Measurements from ENCODE around the gene FBXO8.

Gene FBXO8

GRCh38 chr4:174312993-174313392, 29.5 kb upstream of the FBXO8 start:
- TF ChIP-seq ZNF629 (tag by site-specific recombination; IDR thresholded peaks at IDR 0.05), result no peak
- TF ChIP-seq ZNF266 (tag by site-specific recombination; IDR thresholded peaks at IDR 0.05; ENCODE audit: low read depth), result no peak
- TF ChIP-seq ZNF513 (tag by site-specific recombination; IDR thresholded peaks at IDR 0.05), result no peak
- no peak for TF ChIP-seq ZNF133 (tag by site-specific recombination; IDR thresholded peaks at IDR 0.05)
- TF ChIP-seq MYNN (tag by site-specific recombination; IDR thresholded peaks at IDR 0.05; ENCODE audit: borderline replicate concordance), result no peak
- TF ChIP-seq ZNF548 (tag by site-specific recombination; IDR thresholded peaks at IDR 0.05), result no peak
- TF ChIP-seq ZNF510 (tag by site-specific recombination; IDR thresholded peaks at IDR 0.05; ENCODE audit: insufficient replicate concordance), result no peak
- TF ChIP-seq ZFP3 (tag by site-specific recombination; IDR thresholded peaks at IDR 0.05; ENCODE audit: low read depth), result no peak
- TF ChIP-seq, protein P1, sequence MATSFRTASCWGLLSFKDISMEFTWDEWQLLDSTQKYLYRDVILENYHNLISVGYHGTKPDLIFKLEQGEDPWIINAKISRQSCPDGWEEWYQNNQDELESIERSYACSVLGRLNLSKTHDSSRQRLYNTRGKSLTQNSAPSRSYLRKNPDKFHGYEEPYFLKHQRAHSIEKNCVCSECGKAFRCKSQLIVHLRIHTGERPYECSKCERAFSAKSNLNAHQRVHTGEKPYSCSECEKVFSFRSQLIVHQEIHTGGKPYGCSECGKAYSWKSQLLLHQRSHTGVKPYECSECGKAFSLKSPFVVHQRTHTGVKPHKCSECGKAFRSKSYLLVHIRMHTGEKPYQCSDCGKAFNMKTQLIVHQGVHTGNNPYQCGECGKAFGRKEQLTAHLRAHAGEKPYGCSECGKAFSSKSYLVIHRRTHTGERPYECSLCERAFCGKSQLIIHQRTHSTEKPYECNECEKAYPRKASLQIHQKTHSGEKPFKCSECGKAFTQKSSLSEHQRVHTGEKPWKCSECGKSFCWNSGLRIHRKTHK (tag by site-specific recombination; IDR thresholded peaks at IDR 0.05), result no peak
- TF ChIP-seq ZNF362 (tag by site-specific recombination; IDR thresholded peaks at IDR 0.05), result no peak
- TF ChIP-seq ZNF596 (tag by site-specific recombination; IDR thresholded peaks at IDR 0.05), result no peak
- no peak for TF ChIP-seq ZNF433 (tag by site-specific recombination; IDR thresholded peaks at IDR 0.05; ENCODE audit: low read depth)
- no peak for TF ChIP-seq ZBTB17 (tag by site-specific recombination; IDR thresholded peaks at IDR 0.05)
- TF ChIP-seq RBAK (tag by site-specific recombination; IDR thresholded peaks at IDR 0.05), result no peak
- no peak for TF ChIP-seq SALL2 (tag by site-specific recombination; IDR thresholded peaks at IDR 0.05; ENCODE audit: borderline replicate concordance)
- no peak for TF ChIP-seq ELK4 (IDR thresholded peaks at IDR 0.05; ENCODE audit: borderline replicate concordance, low read depth, low read length)
- no peak for TF ChIP-seq ZNF530 (tag by site-specific recombination; IDR thresholded peaks at IDR 0.05; ENCODE audit: low read depth)
- TF ChIP-seq ZNF768 (tag by site-specific recombination; IDR thresholded peaks at IDR 0.05), result no peak
- Histone ChIP-seq H3K4me1 (ENCODE audit: control insufficient read depth, insufficient read depth, low read length) (peaks cover 3% of the 10 kb centered on the region; the same call in 1 of the 2 replicates), H3K27ac (ENCODE audit: extremely low read depth, low read depth, low read length) (no peak overlapping the region), H3K9me3 (ENCODE audit: control insufficient read depth, insufficient read depth, low read depth, low read length) (no peaks in the 10 kb centered on the region), H3K4me3 (ENCODE audit: low read depth, low read length) (no peak overlapping the region), H3K36me3 (ENCODE audit: control insufficient read depth in 2 of 2, insufficient read depth in 1 of 2, low read length in 2 of 2) (peaks cover 4 to 23% of the 10 kb centered on the region in 2 experiments; a peak in 1 of 3 replicates)
- CTCF ChIA-PET, result interaction anchor here (0.6 kb wide), 1 partner anchor 126 kb away, joined by 3 read pairs; no protein-coding TSS in a partner anchor
- POLR2A ChIA-PET, result no interaction called here

- Histone ChIP-seq H3K36me3 (ENCODE audit: control insufficient read depth in 2 of 2, insufficient read depth in 1 of 2, low read length in 2 of 2) (peaks cover 8 to 32% of the 10 kb centered on the region in 2 experiments; a peak in 2 of 3 replicates), H3K4me1 (ENCODE audit: control insufficient read depth, insufficient read depth, low read length) (no peaks in the 10 kb centered on the region), H3K27ac (ENCODE audit: extremely low read depth, low read depth, low read length) (no peak overlapping the region), H3K9me3 (ENCODE audit: control insufficient read depth, insufficient read depth, low read depth, low read length) (no peaks in the 10 kb centered on the region), H3K4me3 (ENCODE audit: low read depth, low read length) (no peak overlapping the region)
- ChIA-PET CTCF (no interaction called here), POLR2A (no interaction called here)
- TF ChIP-seq KLF10 (tag by site-specific recombination; IDR thresholded peaks at IDR 0.05) (no peak), GLI4 (tag by site-specific recombination; IDR thresholded peaks at IDR 0.05) (no peak), ZNF433 (tag by site-specific recombination; IDR thresholded peaks at IDR 0.05; ENCODE audit: low read depth) (no peak), ZBTB6 (tag by site-specific recombination; IDR thresholded peaks at IDR 0.05) (no peak), ZNF394 (tag by site-specific recombination; IDR thresholded peaks at IDR 0.05; ENCODE audit: borderline replicate concordance) (no peak), SP2 (tag by site-specific recombination; IDR thresholded peaks at IDR 0.05) (no peak), TCF7L2 (IDR thresholded peaks at IDR 0.05; ENCODE audit: borderline replicate concordance, low read depth, low read length) (no peak), ZSCAN18 (tag by site-specific recombination; IDR thresholded peaks at IDR 0.05) (no peak)
- TF ChIP-seq, protein P2, sequence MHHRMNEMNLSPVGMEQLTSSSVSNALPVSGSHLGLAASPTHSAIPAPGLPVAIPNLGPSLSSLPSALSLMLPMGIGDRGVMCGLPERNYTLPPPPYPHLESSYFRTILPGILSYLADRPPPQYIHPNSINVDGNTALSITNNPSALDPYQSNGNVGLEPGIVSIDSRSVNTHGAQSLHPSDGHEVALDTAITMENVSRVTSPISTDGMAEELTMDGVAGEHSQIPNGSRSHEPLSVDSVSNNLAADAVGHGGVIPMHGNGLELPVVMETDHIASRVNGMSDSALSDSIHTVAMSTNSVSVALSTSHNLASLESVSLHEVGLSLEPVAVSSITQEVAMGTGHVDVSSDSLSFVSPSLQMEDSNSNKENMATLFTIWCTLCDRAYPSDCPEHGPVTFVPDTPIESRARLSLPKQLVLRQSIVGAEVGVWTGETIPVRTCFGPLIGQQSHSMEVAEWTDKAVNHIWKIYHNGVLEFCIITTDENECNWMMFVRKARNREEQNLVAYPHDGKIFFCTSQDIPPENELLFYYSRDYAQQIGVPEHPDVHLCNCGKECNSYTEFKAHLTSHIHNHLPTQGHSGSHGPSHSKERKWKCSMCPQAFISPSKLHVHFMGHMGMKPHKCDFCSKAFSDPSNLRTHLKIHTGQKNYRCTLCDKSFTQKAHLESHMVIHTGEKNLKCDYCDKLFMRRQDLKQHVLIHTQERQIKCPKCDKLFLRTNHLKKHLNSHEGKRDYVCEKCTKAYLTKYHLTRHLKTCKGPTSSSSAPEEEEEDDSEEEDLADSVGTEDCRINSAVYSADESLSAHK (tag by site-specific recombination; IDR thresholded peaks at IDR 0.05), result no peak
Measured at GRCh38 chr4:174307694-174308093, 24.2 kb upstream of the FBXO8 start.

Data from HEK293 (cell line).